Measurements from ENCODE around the gene PILRB. TPM values are rescaled to one million over a fixed set of nuclear protein-coding genes. Genes with fewer than 3 reads are reported as not detected.
A peak's percentile ranks its signal among the peaks of the same experiment; 100 is the strongest.
"Not testable (repeated sequence)": the region's sequence is repeated elsewhere in the genome, so short reads cannot be mapped to it uniquely, and the experiment has no call there.

The PILRB gene
- total RNA-seq, 1 donor from 2014 or later = 14.8 TPM

- no peak for DNase-seq
Measured at GRCh38 chr7:100356416-100357068, 1.4 kb upstream of the PILRB start.

- no peak for DNase-seq
Measured at GRCh38 chr7:100357131-100357561, 771 bp upstream of the PILRB start.

DNA sequence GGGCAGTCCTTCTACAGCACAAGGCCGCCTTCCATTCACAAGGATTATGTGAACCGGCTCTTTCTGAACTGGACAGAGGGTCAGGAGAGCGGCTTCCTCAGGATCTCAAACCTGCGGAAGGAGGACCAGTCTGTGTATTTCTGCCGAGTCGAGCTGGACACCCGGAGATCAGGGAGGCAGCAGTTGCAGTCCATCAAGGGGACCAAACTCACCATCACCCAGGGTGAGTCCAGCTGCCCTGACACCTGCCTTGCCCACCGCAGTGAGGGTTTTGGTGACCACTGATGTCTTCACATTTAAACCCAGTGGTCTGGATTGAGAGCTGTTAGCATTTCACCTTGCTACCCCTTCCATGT, 918 bp downstream of the PILRB start:
- no peak for DNase-seq

- DNase-seq = no peak
Measured at GRCh38 chr7:100360135-100360854, 2.4 kb downstream of the PILRB start.

GRCh38 chr7:100363098-100363497, 5.2 kb downstream of the PILRB start:
- DNase-seq = no peak

DNA sequence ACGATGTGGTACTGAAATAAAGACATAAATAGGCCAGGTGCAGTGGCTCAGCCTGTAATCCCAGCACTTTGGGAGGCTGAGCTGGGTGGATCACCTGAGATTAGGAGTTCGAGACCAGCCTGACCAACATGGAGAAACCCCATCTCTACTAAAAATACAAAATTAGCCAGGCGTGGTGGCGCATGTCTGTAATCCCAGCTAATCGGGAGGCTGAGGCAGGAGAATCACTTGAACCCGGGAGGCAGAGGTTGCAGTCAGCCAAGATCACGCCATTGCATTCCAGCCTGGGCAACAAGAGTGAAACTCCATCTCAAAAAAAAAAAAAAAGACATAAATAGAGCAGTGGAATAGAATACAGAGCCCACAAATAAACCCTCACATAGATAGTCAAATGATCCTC, 5.9 kb downstream of the PILRB start:
- not testable (repeated sequence) for DNase-seq

GRCh38 chr7:100364480-100364879, 6.6 kb downstream of the PILRB start:
- DNase-seq = no peak

- DNase-seq = not testable (repeated sequence)
Measured at GRCh38 chr7:100365998-100366367, 8.1 kb downstream of the PILRB start.

- DNase-seq = no peak
Measured at GRCh38 chr7:100366411-100367250, 8.7 kb downstream of the PILRB start.

DNA sequence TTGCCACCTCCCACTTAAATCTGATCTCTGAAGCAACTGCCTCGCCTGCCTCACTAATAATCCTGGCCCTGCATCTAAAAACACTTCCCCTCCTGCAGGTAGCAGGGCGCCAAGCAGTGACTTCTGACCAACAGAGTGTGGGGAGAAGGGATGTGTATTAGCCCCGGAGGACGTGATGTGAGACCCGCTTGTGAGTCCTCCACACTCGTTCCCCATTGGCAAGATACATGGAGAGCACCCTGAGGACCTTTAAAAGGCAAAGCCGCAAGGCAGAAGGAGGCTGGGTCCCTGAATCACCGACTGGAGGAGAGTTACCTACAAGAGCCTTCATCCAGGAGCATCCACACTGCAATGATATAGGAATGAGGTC, 9.3 kb downstream of the PILRB start:
- DNase-seq = no peak

- no peak for DNase-seq
Measured at GRCh38 chr7:100367676-100368613, 10.0 kb downstream of the PILRB start.

- peak; percentile 22 for DNase-seq
Measured at GRCh38 chr7:100369105-100369504, 11.2 kb downstream of the PILRB start.

- DNase-seq = no peak
Measured at GRCh38 chr7:100370303-100370702, 12.4 kb downstream of the PILRB start.

DNA sequence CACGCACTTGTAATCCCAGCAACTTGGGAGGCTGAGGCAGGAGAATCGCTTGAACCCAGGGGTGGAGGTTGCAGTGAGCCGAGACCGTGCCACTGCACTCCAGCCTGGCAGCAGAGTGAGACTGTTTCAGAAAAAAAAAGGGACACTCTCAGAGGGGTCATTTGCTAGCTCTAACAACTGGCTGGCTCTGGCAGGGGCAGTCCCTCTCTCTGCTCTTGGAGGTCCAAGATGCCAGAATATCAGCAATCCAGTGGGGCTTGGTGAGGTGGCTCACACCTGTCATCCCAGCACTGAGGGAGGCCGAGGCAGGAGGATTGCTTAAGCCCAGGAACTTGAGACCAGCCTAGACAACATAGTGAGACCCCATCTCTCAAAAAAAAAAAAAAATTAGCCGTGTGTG, 12.8 kb downstream of the PILRB start:
- DNase-seq = no peak

DNA sequence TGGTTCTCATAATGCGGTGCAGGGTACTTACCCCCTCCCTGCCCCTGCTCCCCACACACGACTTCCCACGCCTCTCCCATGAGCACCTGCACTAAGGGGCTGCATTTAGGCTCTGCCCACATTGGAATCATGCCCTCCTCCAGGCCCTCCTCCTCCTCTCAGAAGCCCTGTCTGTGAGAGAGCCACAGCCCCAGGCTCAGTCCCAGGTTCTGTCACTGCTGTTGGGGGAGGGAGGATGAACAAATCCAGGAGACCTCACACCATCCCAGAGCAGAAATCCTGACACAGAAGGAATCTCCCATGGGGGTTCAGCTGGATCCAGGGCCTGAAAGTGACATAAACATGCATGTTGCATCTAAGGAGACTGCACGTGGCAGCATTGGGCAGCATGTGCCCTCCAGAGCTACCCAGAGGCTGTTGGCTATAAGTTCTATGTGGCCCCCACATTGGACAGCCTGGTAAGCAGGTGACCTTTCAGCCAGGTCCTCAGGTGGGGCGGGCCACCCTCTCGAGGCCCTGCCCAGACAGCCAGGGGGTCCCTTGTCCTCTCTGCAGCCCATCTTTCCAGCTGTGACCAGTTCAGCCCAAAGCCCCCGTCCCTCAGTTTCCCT, 13.7 kb downstream of the PILRB start:
- DNase-seq = no peak

- peak; percentile 11 for DNase-seq
Measured at GRCh38 chr7:100372256-100372655, 14.3 kb downstream of the PILRB start.

DNA sequence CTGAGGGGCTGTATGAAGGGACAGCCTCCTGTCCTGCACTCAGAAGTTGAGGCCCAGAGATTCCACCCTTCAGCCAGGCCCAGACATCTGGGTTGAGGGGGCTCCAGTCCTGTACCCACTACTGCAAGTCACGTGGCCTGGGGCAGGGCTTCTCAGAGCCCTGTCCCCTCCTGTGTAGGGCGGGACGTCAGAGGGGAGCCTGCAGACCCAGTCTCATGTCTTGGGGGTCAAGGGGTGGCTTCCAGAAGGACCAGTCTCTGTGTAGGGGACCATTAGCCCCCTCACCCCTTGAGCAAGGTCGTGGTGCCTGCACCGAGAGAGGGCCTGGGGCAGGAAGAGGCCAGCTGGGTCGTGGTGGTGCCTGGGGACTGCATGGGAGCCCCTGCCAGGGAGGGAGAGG, 14.8 kb downstream of the PILRB start:
- no peak for DNase-seq

- DNase-seq = no peak
Measured at GRCh38 chr7:100373261-100373831, 15.4 kb downstream of the PILRB start, which contains the start of gene PILRA. Gene PILRA, plus strand, starts transcription at chr7:100373487. Its CDS starts 170 bp downstream, at chr7:100373657.

- not testable (repeated sequence) for DNase-seq
Measured at GRCh38 chr7:100373870-100374598, 16.1 kb downstream of the PILRB start.

- DNase-seq = no peak
Measured at GRCh38 chr7:100374601-100375000, 16.7 kb downstream of the PILRB start.
